ENCODE measurements around the gene SLC6A15.

Gene SLC6A15

DNA sequence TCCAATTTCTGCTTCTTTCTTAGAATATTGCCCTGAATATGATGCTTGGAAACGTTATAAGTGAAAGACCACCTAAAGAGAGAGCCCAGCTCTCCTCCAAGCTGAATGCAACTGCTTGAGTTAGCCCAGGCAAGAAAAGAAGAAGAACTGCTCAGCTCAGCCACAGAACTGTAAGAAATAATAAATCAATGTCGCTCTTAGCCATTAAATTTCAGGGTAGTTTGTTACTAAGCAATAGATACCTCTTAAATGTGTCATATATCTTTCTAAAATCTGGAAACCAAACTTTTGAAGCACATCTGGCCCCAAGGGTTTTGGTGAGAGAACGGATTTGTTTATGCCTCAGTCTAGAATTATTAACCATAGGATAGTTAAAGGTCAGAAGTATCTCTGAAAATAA is 50.4 kb downstream of the SLC6A15 start:
- no peak for FAIRE-seq
- TF ChIP-seq POLR2AphosphoS5 (IDR thresholded peaks at IDR 0.05; ENCODE audit: low read depth, low read length) (no peak), POLR2A (IDR thresholded peaks at IDR 0.05; ENCODE audit: low read depth, low read length) (no peak), TAF1 (IDR thresholded peaks at IDR 0.05; ENCODE audit: borderline replicate concordance, low read depth, low read length) (no peak)
- DNase-seq (ENCODE audit: insufficient read length): no peak

- TF ChIP-seq POLR2AphosphoS5 (IDR thresholded peaks at IDR 0.05; ENCODE audit: low read depth, low read length): no peak
- TF ChIP-seq POLR2A (IDR thresholded peaks at IDR 0.05; ENCODE audit: low read depth, low read length): no peak
- no peak for TF ChIP-seq TAF1 (IDR thresholded peaks at IDR 0.05; ENCODE audit: borderline replicate concordance, low read depth, low read length)
- FAIRE-seq (no peak), DNase-seq (ENCODE audit: insufficient read length) (no peak)
Observed at GRCh38 chr12:84860718-84861117, 51.9 kb downstream of the SLC6A15 start.

DNA sequence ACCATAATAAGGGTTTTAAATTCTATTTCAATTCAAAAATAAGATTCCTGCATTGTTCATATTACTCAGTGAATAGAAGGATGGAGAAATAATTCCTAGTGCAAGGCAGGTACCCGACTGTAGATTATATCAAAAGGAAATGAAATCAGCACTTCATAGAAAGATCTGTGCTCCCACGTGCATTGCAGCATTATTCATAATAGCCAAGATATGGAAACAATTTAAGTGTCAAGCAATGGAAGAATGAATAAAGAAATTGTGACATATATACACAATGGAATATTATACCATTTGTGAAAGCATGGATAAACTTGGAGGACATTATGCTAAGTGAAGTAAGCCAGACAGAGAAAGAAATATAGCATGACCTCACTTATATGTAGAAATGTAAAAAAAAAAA is 53.8 kb downstream of the SLC6A15 start:
- TF ChIP-seq POLR2A (IDR thresholded peaks at IDR 0.05; ENCODE audit: low read depth, low read length) (no peak), TAF1 (IDR thresholded peaks at IDR 0.05; ENCODE audit: borderline replicate concordance, low read depth, low read length) (no peak)
- DNase-seq (ENCODE audit: insufficient read length) (no peak), FAIRE-seq (no peak)

- DNase-seq (ENCODE audit: insufficient read length) (no peak), FAIRE-seq (no peak)
- TF ChIP-seq TAF1 (IDR thresholded peaks at IDR 0.05; ENCODE audit: borderline replicate concordance, low read depth, low read length) (no peak), POLR2AphosphoS5 (IDR thresholded peaks at IDR 0.05; ENCODE audit: low read depth, low read length) (no peak), POLR2A (IDR thresholded peaks at IDR 0.05; ENCODE audit: low read depth, low read length) (no peak)
Observed at GRCh38 chr12:84857525-84858208, 54.9 kb downstream of the SLC6A15 start.

- DNase-seq (ENCODE audit: insufficient read length): no peak
- FAIRE-seq: no peak
- TF ChIP-seq TAF1 (IDR thresholded peaks at IDR 0.05; ENCODE audit: borderline replicate concordance, low read depth, low read length) (no peak), POLR2AphosphoS5 (IDR thresholded peaks at IDR 0.05; ENCODE audit: low read depth, low read length) (no peak), POLR2A (IDR thresholded peaks at IDR 0.05; ENCODE audit: low read depth, low read length) (no peak)
Observed at GRCh38 chr12:84856156-84856900, 56.3 kb downstream of the SLC6A15 start.

- FAIRE-seq: no peak
- no peak for TF ChIP-seq POLR2AphosphoS5 (IDR thresholded peaks at IDR 0.05; ENCODE audit: low read depth, low read length)
- no peak for TF ChIP-seq TAF1 (IDR thresholded peaks at IDR 0.05; ENCODE audit: borderline replicate concordance, low read depth, low read length)
- TF ChIP-seq POLR2A (IDR thresholded peaks at IDR 0.05; ENCODE audit: low read depth, low read length): no peak
- no peak for DNase-seq (ENCODE audit: insufficient read length)
Observed at GRCh38 chr12:84843593-84844144, 68.9 kb downstream of the SLC6A15 start.

GRCh38 chr12:84842406-84843013 is 70.1 kb downstream of the SLC6A15 start:
- TF ChIP-seq POLR2A (IDR thresholded peaks at IDR 0.05; ENCODE audit: low read depth, low read length) (no peak), POLR2AphosphoS5 (IDR thresholded peaks at IDR 0.05; ENCODE audit: low read depth, low read length) (no peak), TAF1 (IDR thresholded peaks at IDR 0.05; ENCODE audit: borderline replicate concordance, low read depth, low read length) (no peak)
- FAIRE-seq (no peak), DNase-seq (ENCODE audit: insufficient read length) (no peak)

- FAIRE-seq (no peak), DNase-seq (ENCODE audit: insufficient read length) (no peak)
- TF ChIP-seq TAF1 (IDR thresholded peaks at IDR 0.05; ENCODE audit: borderline replicate concordance, low read depth, low read length) (no peak), POLR2A (IDR thresholded peaks at IDR 0.05; ENCODE audit: low read depth, low read length) (no peak), POLR2AphosphoS5 (IDR thresholded peaks at IDR 0.05; ENCODE audit: low read depth, low read length) (no peak)
Observed at GRCh38 chr12:84841591-84841990, 71.0 kb downstream of the SLC6A15 start.

GRCh38 chr12:84840356-84840755 is 72.2 kb downstream of the SLC6A15 start:
- FAIRE-seq (no peak), DNase-seq (ENCODE audit: insufficient read length) (no peak)
- TF ChIP-seq TAF1 (IDR thresholded peaks at IDR 0.05; ENCODE audit: borderline replicate concordance, low read depth, low read length) (no peak), POLR2AphosphoS5 (IDR thresholded peaks at IDR 0.05; ENCODE audit: low read depth, low read length) (no peak), POLR2A (IDR thresholded peaks at IDR 0.05; ENCODE audit: low read depth, low read length) (no peak)

GRCh38 chr12:84826925-84827324 is 85.7 kb downstream of the SLC6A15 start:
- DNase-seq (ENCODE audit: insufficient read length) (no peak), FAIRE-seq (no peak)
- no peak for TF ChIP-seq TAF1 (IDR thresholded peaks at IDR 0.05; ENCODE audit: borderline replicate concordance, low read depth, low read length)
- no peak for TF ChIP-seq POLR2A (IDR thresholded peaks at IDR 0.05; ENCODE audit: low read depth, low read length)
- no peak for TF ChIP-seq POLR2AphosphoS5 (IDR thresholded peaks at IDR 0.05; ENCODE audit: low read depth, low read length)

GRCh38 chr12:84825149-84825548 is 87.5 kb downstream of the SLC6A15 start:
- FAIRE-seq: no peak
- no peak for DNase-seq (ENCODE audit: insufficient read length)

More at GRCh38 chr12:84825149-84825548, 87.5 kb downstream of the SLC6A15 start:
- TF ChIP-seq POLR2AphosphoS5 (IDR thresholded peaks at IDR 0.05; ENCODE audit: low read depth, low read length): no peak
- no peak for TF ChIP-seq POLR2A (IDR thresholded peaks at IDR 0.05; ENCODE audit: low read depth, low read length)
- no peak for TF ChIP-seq TAF1 (IDR thresholded peaks at IDR 0.05; ENCODE audit: borderline replicate concordance, low read depth, low read length)
